HG03378 (cell line): Measurements from ENCODE around the gene N4BP3.
A peak's percentile ranks its signal among the peaks of the same experiment; 100 is the strongest.

ENCODE experiments used
- ATAC-seq: cut with Tn5 transposase; IDR thresholded peaks from one replicate; pipeline ENCODE4 v1.9.1; 2021; ENCODE audit warnings: mild to moderate bottlenecking, moderate library complexity; ENCODE audit not compliant: unreplicated experiment

The N4BP3 gene

GRCh38 chr5:178145965-178146820 is 32.9 kb downstream of the N4BP3 start:
- no peak for ATAC-seq

- ATAC-seq = no peak
These were observed 34.1 kb downstream of the N4BP3 start for GRCh38 chr5:178147406-178147805.

- no peak for ATAC-seq
These were observed 36.0 kb downstream of the N4BP3 start for GRCh38 chr5:178149199-178149932.

GRCh38 chr5:178150977-178151734 is 37.8 kb downstream of the N4BP3 start:
- ATAC-seq = no peak

GRCh38 chr5:178152491-178153444 is 39.4 kb downstream of the N4BP3 start:
- ATAC-seq = no peak

GRCh38 chr5:178153530-178154340 is 40.4 kb downstream of the N4BP3 start, which contains the start of gene NHP2:
NHP2 (minus strand) TSS chr5:178153885; CDS start chr5:178153817, 68 bp downstream.
- peak; percentile 96 for ATAC-seq

- ATAC-seq = no peak
These were observed 41.7 kb downstream of the N4BP3 start for GRCh38 chr5:178155065-178155464.

GRCh38 chr5:178160176-178160575 is 46.8 kb downstream of the N4BP3 start:
- ATAC-seq = no peak

- ATAC-seq = no peak
These were observed 49.1 kb downstream of the N4BP3 start for GRCh38 chr5:178162481-178162880.

GRCh38 chr5:178163772-178164735 is 50.7 kb downstream of the N4BP3 start:
- ATAC-seq = peak; percentile 82

- ATAC-seq = no peak
These were observed 52.2 kb downstream of the N4BP3 start for GRCh38 chr5:178165581-178165980.

- no peak for ATAC-seq
These were observed 57.1 kb downstream of the N4BP3 start for GRCh38 chr5:178170455-178170854.

GRCh38 chr5:178174456-178174855 is 61.1 kb downstream of the N4BP3 start:
- no peak for ATAC-seq
